SK-N-MC (cell line): ENCODE measurements around the gene GOLPH3L.
"Not testable (repeated sequence)": the region's sequence is repeated elsewhere in the genome, so short reads cannot be mapped to it uniquely, and the experiment has no call there.

ENCODE experiments used
- EZH2 ChIP-seq: fragments of 200-600 bp; sonication (generic); IDR thresholded peaks from one replicate; pipeline ENCODE4 v1.6.1; 2017; ENCODE audit warnings: antibody characterized with exemption
- FOXP2 ChIP-seq: optimal IDR thresholded peaks from 2 replicates; pipeline ENCODE3; 2011; ENCODE audit warnings: mild to moderate bottlenecking, moderate library complexity; ENCODE audit not compliant: insufficient read depth; ENCODE audit errors: extremely low read length, control extremely low read depth
- POLR2AphosphoS5 ChIP-seq: IDR thresholded peaks from 2 replicates; pipeline ENCODE4 v1.6.1; 2012; ENCODE audit warnings: mild to moderate bottlenecking, low read depth, low read length, borderline replicate concordance

DNA sequence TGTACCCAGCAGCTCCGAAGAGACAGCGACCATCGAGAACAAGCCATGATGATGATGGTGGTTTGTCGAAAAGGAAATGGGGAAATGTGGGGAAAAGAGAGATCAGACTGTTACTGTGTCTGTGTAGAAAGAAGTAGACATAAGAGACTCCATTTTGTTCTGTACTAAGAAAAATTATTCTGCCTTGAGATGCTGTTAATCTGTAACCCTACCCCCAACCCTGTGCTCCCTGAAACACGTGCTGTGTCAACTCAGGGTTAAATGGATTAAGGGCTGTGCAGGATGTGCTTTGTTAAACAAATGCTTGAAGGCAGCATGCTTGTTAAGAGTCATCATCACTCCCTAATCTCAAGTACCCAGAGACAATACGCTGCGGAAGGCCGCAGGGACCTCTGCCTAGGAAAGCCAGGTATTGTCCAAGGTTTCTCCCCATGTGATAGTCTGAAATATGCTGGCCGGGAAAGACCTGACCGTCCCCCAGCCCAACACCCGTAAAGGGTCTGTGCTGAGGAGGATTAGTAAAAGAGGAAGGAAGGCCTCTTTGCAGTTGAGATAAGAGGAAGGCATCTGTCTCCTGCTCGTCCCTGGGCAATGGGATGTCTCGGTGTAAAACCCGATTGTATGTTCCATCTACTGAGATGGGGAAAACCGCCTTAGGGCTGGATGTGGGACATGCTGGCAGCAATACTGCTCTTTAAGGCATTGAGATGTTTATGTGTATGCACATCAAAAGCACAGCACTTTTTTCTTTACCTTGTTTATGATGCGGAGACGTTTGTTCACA is 61.9 kb downstream of the GOLPH3L start:
- not testable (repeated sequence) for TF ChIP-seq POLR2AphosphoS5, EZH2, FOXP2
